Astrocyte of the cerebellum (primary cell): ENCODE results near the gene LASP1.
A peak's percentile ranks its signal among the peaks of the same experiment; 100 is the strongest.

Experiments used
- DNase-seq: peaks from one replicate; pipeline ENCODE4 v3.0.0-alpha.2; 2011; ENCODE audit warnings: low read depth
- H3K4me3 ChIP-seq: 2 replicates; pipeline ENCODE4 v1.5.1; 2011; ENCODE audit warnings: mild to moderate bottlenecking, low read depth, low read length, moderate library complexity
- CTCF ChIP-seq: IDR thresholded peaks from 2 replicates; pipeline ENCODE4 v1.5.1; 2012; ENCODE audit warnings: low read length, low read depth, moderate library complexity, mild to moderate bottlenecking; ENCODE audit errors: missing control alignments
- in situ Hi-C: cut with HindIII; loops from 2 replicates; pipeline ENCODE4 v1.10.0; 2017; ENCODE audit warnings: low sequenced_read_pairs

LASP1 gene

GRCh38 chr17:38868817-38869525 is 887 bp upstream of the LASP1 start:
- in situ Hi-C loops = no loop called here
- peak; percentile 59 for DNase-seq
- TF ChIP-seq CTCF = peak; percentile 6
- peak overlapping the region; percentile 97 for H3K4me3 ChIP-seq

DNA sequence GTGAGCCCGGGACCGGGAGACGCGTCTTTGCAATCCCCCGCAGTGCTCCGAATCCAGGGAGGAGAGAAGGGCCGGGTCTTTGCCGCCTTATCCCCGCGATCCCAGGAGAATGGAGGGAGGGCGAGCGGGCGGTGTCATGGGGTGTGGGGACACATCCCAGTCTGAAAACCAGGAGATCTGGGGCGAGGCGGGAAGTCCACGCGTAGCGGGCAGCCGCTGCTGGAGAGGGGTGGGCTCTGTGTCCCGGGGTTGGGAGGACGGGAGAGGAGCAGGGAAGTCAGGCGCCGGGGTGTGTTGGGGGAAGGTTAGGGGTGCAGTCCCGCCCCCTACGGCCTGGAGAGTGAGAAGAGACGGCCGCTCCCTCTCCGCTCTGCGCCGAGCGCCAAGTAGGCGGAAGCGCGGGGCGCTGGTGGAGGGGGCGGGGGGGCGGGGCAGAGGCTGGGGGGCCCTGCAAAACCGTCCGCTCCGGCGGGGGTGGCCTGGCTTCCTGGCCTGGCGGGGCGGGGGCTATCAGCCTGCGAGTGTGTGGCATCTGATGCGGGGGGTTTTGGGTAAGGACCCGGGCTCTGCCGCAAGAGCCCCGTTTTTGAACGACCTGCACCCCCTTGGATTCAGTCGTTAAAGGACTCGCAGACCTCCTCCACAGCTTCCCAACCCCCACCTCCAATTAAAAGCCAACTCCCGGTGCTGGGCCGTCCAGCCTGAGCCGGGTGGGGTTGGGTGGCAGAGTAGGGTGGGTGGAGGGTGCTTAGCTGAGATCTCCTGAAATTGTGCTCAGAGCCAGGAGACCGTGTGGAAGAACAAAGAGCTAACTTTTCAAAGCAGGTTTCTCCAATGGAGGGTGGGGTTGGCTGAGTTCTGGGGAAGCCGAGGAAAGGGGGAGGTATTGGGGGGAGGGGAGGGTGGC is 654 bp downstream of the LASP1 start:
- DNase-seq = no peak
- in situ Hi-C loops = no loop called here
- TF ChIP-seq CTCF = no peak
- H3K4me3 ChIP-seq = peak overlapping the region; percentile 97

DNA sequence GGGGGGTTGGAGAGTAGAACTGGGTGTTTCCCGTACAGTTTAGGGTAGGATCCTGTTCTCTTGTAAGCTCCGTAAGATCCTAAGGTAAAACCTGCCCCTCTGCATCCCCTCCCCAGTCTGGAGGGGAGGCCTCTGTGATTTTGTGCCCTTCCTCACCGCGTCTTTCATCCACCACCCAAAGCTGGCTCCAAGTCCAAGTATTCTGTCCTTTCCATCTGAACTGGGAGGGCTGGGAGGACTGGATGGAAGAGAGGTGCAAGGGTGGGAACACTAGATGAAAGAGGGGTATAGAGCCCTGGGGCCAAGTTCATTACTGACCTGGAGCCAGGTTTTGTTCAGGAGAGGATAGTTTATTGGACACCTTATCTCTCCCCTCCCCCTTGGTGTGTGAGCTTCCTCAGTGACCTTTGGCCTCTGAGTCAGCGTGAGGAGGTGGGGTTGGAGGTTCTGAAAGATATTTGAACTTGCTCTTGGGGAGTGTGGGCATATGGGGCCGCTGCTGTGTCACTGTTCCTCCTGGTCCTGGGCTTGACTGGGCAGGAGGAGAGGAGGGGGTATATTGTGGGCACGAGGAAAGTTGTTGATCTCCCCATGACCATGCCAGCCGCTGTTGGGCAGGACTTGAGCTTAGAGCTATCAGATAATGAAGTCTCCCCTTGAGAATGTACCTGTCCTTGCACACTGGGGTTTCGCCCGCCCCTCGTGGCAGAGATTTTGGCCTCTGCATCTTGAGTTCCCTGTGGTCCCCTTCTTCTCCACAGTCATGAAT is 1.6 kb downstream of the LASP1 start:
- H3K4me3 ChIP-seq = peak overlapping the region; percentile 97
- in situ Hi-C loops = no loop called here
- DNase-seq = no peak
- TF ChIP-seq CTCF = no peak

GRCh38 chr17:38872027-38872511 is 2.2 kb downstream of the LASP1 start:
- in situ Hi-C loops = no loop called here
- no peak for TF ChIP-seq CTCF
- peak overlapping the region; percentile 97 for H3K4me3 ChIP-seq
- DNase-seq = no peak

DNA sequence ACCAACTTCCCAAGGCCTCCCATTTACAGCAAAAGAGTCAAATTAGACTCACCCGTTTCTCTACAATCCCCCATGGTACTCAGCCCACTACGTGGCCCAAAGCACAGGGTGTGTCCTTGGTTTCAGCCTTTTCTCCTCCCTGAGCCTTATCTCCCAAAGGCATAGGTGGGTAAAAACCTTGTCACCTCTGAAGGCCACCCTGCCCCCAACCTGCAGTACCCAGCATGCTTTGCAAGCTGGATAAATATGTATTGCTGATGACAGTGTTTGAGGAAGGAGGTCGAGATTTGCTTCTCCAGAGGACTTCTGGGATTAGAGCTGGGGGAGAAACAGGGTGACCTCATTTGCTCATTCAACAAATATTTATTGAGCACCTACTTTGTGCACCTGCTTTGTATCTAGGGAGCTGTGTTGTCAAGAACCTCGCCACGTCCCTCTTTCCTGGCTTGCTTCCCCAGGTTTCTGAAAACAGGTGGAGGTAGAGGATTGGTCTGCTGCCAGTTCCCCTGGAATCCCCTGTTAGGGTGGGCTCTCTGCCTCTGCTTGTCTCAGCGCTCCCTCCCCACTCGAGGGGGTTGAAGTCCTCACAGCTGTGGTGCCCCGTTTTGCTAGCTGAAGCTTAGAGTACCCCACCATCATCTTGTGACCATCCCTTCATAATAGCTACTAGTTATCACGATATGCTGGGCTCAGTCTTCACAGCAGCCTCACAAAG is 3.0 kb downstream of the LASP1 start:
- H3K4me3 ChIP-seq = no peak overlapping the region
- in situ Hi-C loops = no loop called here
- DNase-seq = no peak
- TF ChIP-seq CTCF = no peak
